Kidney tubule cell (primary cell): Measurements from ENCODE around the gene TRIP11.

ENCODE experiments used
- DNase-seq: peaks from one replicate; pipeline ENCODE4 v3.0.0-alpha.2; 2018; ENCODE audit warnings: low spot score

TRIP11 gene

DNA sequence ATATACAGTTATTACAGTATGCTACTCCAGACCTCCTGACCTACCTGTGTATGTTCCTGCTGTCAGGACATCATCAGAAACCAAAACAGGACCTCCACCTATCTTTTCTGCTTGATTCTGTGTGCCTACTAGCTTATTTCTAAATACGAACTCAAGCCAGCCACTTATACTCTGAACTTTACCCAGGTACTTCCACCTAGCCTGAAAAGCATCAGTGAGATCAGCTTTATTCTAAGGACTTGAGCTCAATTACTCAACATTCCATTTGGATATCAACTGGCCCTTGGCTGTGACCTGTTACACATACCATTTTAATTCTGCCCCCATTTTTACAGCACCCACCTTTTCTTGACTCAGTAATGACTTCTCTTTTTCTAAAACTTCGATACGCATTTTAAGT is 29.2 kb downstream of the TRIP11 start:
- no peak for DNase-seq

DNA sequence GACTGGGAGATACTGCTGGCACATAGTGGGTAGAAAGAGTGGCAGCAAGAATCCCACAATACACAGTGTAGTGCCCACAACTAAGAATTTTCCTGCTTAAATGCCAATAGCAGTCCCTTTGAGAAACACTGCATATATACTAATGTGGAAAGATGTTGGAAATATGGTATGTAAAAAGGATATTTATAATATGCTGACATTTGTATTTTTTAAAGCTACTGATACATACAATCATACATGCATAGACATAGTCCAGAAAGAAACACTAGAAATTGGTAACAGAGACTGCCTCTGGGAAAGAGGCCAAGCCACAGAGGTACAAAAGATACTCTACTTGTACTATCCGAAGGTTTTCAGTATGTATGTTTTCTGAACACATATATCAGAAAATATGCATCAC is 30.3 kb downstream of the TRIP11 start:
- no peak for DNase-seq

DNA sequence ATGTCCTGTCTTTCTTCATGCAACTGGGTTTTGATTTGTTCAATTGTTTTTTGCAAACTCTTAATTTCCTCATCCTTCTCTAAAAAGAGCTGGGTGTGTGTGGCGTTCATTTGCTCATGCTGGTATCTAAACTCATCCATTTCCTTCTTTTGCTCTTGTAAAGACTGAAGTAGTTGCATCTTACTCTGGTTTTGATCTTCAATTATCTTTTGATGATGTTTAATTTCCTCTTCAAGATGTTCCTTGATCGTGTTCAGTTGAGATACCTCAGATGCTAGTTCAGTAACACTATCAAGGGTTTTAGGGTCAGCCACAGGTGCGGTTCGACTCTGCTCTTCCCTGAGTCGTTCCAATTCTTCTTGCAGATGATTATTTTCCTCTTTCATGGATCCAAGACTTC is 34.8 kb downstream of the TRIP11 start:
- no peak for DNase-seq

DNA sequence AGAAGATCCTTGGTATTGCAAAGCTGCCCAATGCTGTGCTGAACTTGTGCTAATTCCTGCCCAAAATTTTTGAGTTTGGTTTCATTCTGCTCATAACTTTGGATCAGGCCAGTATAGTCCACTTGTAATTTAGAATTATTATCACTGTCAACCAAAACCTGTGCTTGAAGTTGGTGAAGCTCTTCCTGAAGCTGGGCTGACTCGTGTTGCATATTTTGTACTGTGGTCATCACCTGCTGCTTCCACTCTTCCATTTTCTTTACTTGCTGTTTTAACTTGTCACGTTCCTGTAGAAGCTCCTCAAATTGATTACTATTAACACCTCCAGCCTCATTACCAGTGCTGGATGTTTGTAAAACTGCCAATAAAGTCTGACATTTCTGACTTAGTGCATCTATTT is 35.8 kb downstream of the TRIP11 start:
- DNase-seq = peak; percentile 57

DNA sequence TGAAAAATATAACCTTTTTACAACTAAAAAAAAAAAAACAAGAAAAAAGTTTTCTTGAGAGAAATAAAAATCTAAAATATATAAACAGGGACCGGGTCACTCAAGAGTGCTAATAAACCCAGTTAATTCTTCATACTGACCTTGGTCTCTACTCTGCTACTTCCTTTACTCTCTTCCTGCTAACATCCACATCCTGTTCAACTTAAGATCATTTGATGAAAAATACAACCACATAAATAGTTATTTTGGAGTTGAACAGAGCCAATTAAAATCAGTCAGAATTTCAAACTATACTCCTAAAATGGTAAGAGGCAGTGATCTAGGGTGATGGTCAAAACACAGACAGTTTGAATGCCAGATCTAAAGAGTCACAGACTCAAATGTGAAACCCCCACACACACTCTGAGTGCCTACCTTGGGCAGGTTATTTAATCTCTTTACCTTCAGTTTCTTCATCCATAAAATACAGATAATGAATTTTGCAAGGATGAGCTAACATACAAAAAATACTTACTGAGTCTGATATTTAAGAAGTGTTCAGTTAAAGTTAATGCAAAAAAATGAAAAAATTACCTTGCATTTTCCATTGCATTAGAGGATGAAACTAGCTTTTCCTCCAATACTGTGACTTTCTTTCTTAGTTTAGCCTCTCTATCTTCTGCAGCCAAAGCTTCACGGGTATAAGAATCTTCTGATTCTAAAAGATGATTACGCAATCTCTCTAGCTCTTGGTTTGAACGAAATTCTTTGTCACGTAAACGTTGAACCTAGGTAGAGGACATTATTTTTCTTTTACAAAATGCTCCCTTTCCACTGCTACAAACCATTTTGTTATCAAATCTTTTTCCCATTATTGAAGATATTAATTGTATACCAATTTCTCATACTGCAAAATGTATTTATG is 40.9 kb downstream of the TRIP11 start:
- no peak for DNase-seq

DNA sequence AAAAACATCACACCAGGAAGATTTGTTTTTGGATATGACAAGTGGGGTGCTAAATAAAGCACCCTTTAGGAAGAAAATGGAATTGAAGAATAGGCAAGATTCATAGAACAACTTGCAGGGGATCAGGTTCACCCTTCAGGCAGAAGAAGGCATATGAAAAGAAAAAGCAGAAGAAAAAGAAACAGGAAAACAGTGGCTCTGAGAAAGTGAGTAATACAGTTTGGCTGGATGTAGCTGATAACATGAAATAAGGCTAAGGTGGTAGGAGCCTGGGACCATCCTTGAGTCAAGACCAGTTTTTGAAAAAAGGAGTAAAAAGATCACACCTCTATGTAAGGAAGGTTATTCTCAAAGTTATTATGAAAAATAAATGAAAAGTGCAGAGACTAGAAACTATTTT is 42.4 kb downstream of the TRIP11 start:
- DNase-seq = no peak

DNA sequence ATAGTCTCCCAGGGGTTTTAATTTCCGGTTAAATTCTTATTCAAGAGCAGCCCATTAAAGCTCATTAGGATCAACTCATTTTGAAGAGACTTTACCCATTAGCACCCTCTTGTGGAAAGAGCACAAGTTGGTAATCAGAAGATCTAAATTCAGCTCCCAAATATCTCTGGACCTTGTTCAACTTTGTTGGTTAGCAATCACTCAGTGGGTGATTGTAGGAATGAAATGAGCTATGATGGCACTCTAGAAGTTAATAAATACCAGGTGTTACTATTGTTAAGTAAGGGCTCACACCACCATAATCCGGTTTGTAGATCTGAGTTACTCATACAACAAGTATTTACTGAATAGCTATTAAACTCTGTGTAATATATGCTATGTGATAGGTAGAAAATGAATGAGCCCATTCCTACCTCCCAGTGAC is 42.9 kb downstream of the TRIP11 start:
- peak; percentile 98 for DNase-seq

DNA sequence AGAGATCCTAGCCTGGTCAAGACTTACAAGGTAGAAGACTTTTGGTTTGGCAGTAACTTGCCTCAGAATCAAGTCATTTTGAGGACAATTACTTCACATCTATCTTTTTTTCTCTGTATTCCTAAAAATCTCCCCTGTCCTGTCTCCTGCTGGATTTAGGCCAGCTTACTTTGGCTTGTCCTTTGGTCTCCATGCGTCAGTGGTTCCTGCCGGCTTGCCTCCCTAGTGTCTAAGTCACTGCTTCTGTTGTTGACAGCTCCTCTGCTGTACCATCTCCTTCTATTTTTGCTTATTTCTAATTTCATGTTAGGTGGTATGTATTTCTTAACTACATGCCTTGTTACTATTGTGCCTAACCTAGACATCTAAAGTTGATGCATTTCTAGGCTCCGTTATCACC is 52.7 kb downstream of the TRIP11 start:
- peak; percentile 15 for DNase-seq

DNA sequence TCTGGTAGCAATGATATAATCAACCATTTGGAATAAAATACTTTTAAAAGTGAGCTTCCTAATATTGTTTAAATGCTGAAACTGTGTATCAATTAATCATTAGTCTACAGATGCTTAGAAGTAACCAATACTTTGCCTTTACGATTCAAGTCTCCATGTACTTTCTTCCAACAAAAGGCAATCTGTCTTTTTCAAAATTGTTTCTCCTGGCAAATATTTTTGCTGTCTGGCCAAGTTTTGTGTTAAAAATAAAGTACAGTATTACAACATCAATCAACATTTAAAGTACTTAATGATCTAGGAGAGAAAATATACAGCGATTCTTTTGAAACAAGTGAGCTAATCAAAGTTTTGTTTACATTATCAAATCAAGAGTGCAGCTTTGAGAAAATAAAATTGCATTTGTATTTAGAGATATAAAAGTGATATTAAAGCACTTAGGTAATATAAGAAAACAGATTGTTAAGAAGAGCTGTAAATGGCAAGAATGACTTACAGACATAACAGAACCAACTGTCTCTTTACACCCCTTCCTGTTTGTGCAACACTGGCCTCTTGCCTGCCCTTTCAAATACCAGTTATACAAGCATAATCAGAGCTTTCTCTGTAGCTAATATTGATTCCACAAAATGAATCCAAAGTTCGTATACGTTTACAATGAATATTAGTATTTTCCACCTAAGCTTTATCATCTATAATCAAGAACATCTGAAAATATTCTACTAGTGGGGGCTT is 54.2 kb downstream of the TRIP11 start:
- DNase-seq = no peak

DNA sequence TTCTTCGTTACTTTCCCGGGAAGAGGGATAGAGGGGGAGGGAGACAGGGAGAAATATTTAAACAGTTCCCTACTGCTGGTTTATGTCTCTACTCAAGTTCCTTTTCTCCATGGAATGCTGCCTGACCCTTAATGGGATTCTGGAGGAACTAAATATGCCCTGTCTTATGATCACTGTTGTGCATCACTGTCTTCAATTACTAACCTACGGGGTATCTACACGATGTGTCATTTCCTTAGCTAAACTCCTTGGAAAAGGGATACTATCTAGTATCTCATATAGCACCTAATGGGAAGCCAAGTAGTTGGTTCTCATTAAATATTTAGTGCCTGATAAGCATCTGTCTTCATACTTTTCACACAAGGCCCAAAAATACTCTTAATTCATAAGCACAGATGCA is 54.9 kb downstream of the TRIP11 start:
- DNase-seq = peak; percentile 84

DNA sequence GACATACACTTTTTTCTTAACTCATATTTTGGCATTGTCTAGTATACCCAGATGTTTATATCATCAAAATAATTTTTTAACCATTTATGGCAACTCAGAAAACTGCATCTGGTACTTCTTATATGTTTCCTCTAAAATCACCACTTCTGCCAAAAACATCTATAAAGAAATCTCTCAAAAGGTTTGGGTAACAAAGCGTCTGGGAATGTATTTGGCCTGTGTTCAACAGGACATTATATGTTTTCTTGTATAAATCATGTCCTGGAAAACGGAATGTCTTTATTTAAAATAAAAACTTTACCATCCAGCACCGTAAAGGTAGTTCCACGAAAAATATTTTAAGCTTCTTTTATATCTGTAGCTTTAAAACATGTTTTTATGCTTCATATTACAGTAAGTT is 56.3 kb downstream of the TRIP11 start:
- DNase-seq = no peak

DNA sequence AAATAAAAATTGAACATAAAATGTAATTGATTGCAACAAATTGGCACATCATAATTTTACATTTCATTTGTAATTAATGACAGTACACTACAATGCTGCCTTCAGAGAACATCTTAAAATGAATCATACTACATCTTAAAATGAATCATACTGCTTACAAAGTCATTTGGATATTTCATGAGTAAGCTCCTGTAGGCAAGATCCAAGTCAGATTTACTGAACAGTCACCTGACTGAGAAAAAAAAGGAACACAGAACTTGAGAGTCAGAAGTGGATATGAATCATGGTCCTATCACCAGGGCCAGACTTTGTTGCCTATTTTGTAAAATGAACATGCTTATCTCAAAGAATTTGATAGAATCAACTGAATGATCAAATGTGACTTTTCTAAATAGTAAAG is 59.7 kb downstream of the TRIP11 start:
- DNase-seq = peak; percentile 94

DNA sequence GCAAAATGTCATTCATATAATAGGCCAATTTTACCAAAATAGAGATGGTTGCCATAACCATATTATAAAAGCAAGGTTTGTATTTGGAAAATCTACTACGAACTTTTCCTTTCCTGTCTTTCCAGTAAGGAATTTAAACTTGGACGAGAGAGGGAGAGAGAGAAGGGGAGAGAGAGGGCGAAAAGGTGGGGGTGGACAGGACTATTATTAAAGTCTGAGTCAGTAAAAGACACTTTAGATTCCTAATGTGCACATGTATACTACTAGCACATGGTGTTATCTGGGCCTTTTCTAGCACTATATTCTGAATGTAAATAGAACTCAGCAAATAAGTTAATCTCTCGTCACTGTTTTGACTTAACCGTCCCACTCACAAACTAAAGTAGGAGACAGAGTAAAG is 62.0 kb downstream of the TRIP11 start:
- no peak for DNase-seq

DNA sequence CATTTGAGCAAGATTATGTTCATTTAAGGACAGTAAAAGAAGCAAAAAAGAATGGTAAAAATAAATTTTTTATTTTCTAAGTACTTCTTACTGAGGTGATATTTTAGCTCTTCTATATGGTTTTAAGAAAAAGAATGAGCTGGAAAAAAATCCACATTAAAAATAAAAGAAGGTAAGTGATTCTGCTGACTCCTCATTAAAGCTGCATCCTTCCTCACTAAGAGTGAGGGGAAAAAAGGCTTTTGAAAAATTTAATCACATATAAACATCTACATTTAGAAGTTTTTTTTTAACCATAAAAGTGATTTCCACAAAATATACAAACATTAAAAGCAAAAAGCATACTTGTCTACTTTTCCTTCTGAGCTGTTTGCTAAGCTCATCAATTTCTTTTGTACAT is 64.1 kb downstream of the TRIP11 start:
- DNase-seq = no peak

DNA sequence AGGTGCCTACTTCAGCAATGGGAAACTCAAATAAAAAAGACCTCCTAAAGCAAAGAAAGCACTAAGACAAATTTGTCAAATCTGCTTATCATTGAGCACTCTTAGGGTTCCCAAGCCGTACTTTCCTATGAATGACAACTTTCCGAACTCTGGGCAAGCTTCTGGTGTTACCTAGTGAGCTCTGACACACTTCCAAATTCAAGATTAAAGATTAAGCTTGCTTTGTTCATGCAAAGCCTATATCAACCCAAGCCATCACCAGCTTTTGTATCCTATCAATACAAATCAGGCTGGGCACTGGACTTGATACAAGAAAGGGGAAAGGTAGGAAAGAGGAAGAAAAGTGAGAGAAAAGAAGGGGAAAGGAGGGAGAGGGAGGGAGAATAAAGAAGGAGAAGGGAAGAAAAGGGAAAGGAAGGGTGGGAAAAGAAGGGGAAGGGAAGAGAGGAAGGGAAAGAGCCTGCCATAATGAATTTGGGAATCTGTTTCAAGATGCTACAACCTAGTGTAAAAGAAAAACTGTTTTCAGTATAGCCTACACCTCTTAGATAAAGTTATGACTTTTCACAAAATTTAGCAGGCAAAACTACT is 68.6 kb downstream of the TRIP11 start:
- no peak for DNase-seq

DNA sequence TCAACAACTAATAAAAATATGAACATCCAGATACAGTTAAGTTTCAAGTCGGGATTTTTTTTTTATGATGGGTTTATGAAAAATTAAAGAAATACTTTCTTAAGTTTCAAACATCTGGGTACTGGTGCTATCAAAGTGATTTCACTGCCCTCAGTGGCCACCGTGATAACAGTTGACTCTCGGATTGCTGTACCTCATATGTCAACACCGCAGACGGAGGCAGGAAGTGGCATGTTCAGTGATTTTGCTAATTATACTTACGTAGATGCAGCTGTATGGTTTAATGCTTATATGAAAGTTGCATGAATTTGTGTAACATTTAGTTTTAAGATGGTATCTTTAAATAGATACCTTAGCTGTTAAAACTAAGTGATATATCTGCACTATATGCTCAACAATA is 71.6 kb downstream of the TRIP11 start:
- no peak for DNase-seq

DNA sequence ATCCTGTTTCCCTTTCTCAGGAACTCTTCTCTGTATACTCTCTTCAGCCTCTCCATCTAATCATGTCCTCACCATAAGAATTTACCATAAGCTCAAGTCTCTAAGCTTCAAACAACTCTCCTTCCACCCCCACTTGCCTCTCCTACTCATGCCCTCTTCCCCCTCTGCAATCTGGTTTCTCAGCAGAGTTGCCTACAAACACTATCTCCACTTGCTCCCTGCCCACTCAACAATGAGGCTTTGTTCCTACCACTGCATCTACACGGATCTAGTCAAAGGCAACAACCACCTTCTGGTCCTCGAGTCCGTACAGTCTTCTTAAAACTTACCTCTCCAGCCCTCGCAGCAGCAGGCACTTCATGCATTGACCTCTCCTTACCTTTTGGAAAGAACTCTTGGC is 75.1 kb downstream of the TRIP11 start:
- no peak for DNase-seq

DNA sequence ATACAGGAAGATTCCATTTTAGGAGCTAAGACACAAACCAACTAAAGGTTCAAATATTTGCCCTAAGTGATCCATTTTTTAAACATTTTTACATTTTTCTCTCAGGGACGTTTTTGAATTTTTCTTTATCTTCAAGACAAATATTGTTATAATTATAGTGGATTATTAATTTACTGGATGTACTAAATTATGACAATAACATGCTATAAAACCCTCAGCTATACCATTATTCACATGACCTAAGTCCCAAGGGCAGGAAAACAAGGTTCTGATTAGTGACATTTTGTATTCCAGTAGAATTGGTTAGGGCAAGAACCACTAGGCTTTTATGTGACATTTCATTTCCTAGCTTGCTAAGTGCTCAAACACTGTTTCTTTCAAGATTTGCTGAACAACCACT is 75.8 kb downstream of the TRIP11 start:
- no peak for DNase-seq

DNA sequence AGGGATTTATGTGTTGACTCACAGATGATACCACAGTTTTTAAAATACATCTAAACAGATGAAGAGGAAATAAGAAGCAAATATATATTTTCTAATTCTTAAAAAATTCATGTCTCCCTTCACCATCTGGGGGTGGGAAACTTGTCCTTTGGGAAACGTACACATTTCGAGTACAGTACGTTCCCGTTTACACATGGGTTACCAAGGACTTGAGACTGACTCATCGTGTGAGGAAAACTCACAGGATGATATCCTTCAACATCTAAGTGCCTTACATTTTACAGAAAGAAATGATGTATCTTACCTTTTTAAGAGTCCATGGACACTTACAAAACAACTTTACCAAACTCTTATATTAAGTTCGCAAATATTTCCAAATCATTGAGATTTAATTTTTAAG is 76.4 kb downstream of the TRIP11 start:
- DNase-seq = no peak

DNA sequence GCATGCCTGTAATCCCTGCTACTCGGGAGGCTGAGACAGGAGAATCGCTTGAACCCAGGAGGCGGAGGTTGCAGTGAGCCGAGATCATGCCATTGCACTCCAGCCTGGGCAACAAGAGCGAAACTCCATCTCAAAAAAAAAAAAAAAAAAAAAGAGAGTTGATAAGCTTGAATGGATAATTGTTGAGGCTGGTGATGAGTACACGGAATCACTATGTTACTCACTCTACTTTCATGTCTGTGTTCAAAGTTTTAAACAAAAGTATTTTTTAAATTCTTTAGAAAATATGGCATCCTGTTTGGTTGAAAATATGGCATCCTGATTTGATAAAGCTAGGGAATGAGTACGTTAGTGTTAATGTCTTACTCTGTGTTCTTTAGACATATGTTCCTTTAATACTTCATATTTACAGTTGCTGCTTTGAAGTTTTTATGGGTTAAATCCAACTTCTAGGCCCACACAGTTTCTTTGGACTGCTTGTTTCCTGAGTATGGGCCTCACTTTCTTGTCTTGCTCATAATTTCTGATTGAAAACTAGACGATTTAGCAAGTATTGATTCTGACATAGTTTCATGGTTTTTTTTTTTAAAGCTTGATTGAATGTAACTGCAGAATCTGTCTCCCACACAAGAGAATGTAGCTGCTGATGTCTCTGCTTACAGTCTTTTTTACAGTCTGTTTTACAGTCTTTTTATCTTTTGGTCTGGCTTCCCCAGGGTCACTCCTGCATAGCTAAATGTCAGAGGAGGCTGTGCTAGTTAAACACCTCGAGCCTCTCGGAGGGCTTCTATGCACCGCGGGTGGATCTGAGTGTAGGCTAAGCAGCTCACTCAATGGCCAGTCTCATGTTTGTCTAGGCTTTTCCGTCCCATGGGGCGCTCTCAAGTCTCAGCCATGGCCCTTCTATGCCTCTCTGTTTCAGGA is 78.3 kb downstream of the TRIP11 start:
- no peak for DNase-seq

DNA sequence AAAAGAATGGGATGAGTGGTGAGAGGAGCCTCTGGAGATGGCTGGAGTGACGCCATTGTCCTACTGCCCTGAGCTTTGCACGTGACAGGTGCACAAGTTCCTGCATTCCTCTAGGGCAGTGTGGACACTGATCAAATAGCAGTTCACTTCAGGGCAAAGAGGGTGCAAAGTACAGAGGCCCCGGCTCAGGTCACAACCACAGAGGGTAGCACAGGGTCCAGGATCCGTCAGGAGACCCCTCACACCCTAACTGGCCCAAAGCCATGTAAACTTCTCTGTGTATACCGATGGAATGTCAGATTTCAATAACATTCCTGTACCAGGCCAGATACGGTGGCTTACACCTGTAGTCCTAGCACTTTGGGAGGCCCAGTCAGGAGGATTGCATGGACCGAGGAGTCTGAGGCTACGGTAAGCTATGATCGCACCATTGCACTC is 82.0 kb downstream of the TRIP11 start:
- DNase-seq = no peak

DNA sequence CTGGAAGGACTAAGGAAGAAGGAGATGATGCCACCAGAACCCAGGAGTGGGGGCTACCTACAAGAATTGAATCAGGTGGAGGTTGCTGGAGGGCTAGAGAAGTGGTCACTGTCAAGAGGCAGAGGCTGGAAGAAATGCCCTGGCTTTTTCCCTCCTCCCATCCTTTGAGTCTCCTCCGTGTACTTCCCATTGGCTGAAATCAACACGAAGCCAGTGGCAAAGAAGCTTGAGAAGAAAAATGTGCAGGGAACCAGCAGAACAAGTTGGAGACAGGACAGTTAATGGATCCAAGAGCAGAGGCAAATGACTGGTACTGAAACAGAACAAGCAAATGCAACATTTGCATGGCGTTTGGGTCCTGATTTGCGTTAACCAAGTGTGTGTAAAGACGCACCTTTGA is 83.2 kb downstream of the TRIP11 start:
- no peak for DNase-seq
